Caco-2 (cell line): ENCODE results near the gene OXCT1. TPM values are rescaled to one million over a fixed set of nuclear protein-coding genes. Genes with fewer than 3 reads are reported as not detected.

Experiments used
- BruUV-seq: library from RNA; stranded (reverse); fragments of 400-500 nt; replicated peaks from 2 replicates; lab custom pipeline; 2021; lab: Mats Ljungman, UMichigan
- CTCF ChIA-PET: fragments of 300-600 bp; sonication (Branson Sonifier 250); formaldehyde crosslinking; loops from one replicate; lab custom pipeline; 2022; ENCODE audit warnings: antibody characterized with exemption; lab: Charles Lee
- POLR2A ChIA-PET: fragments of 300-600 bp; sonication (Branson Sonifier 250); formaldehyde crosslinking; loops from one replicate; lab custom pipeline; 2022; ENCODE audit warnings: antibody characterized with exemption; lab: Charles Lee
- DNase-seq, 2 experiments: peaks; one replicate each; pipeline versions ENCODE4 v3.0.0 to v3.0.0-alpha.2; 2020 to 2022
- H3K27me3 ChIP-seq: replicated peaks from 2 replicates; pipeline ENCODE4 v1.6.0; 2011; ENCODE audit warnings: low read length; ENCODE audit not compliant: control insufficient read depth, insufficient read depth
- H3K36me3 ChIP-seq: 2 replicates; pipeline ENCODE4 v1.5.1; 2011; ENCODE audit warnings: low read length; ENCODE audit not compliant: control insufficient read depth, insufficient read depth
- H3K4me1 ChIP-seq: fragments of 250-450 bp; sonication (Bioruptor Pico); 2 replicates; pipeline ENCODE4 v1.5.1; 2020; ENCODE audit warnings: mild to moderate bottlenecking
- H3K4me3 ChIP-seq: 2 replicates; pipeline ENCODE4 v1.5.1; 2011; ENCODE audit warnings: low read depth, mild to moderate bottlenecking, control low read depth, low read length
- H3K9me3 ChIP-seq: fragments of 250-450 bp; sonication (Bioruptor Pico); 2 replicates; pipeline ENCODE4 v1.5.1; 2020; ENCODE audit warnings: mild to moderate bottlenecking, moderate library complexity
- H3K27ac Mint-ChIP-seq: one replicate; pipeline ENCODE4 v1.8.0; 2022; ENCODE audit warnings: mixed read lengths; ENCODE audit not compliant: unreplicated experiment
- H3K27me3 Mint-ChIP-seq: one replicate; pipeline ENCODE4 v1.8.0; 2022; ENCODE audit warnings: mixed read lengths; ENCODE audit not compliant: insufficient read depth, unreplicated experiment
- H3K36me3 Mint-ChIP-seq: one replicate; pipeline ENCODE4 v1.8.0; 2022; ENCODE audit warnings: mild to moderate bottlenecking, mixed read lengths; ENCODE audit not compliant: insufficient read depth, unreplicated experiment
- H3K4me1 Mint-ChIP-seq: one replicate; pipeline ENCODE4 v1.8.0; 2022; ENCODE audit warnings: low read depth, mixed read lengths; ENCODE audit not compliant: unreplicated experiment
- H3K4me3 Mint-ChIP-seq: one replicate; pipeline ENCODE4 v1.8.0; 2022; ENCODE audit warnings: mild to moderate bottlenecking, moderate library complexity, mixed read lengths; ENCODE audit not compliant: unreplicated experiment
- H3K9me3 Mint-ChIP-seq: one replicate; pipeline ENCODE4 v1.8.0; 2022; ENCODE audit warnings: mixed read lengths; ENCODE audit not compliant: unreplicated experiment
- CTCF ChIP-seq, 2 experiments: fragments of 200-600 bp in 1 of 2; IDR thresholded peaks; 1 replicate in 1 of 2; 2 replicates in 1 of 2; pipeline versions ENCODE4 v1.5.1 to v1.8.0; 2011 to 2022; ENCODE audit warnings: antibody characterized with exemption in 1 of 2, control low read depth in 1 of 2, inconsistent platforms in 1 of 2, low read depth in 1 of 2, low read length in 1 of 2, mild to moderate bottlenecking in 1 of 2, moderate library complexity in 1 of 2; ENCODE audit not compliant: insufficient read depth in 1 of 2, severe bottlenecking in 1 of 2, unreplicated experiment in 1 of 2
- intact Hi-C: fragments of 100-400 bp; cut with micrococcal nuclease; formaldehyde crosslinking; loops from one replicate; pipeline ENCODE4 v1.10.0; 2022; ENCODE audit not compliant: unreplicated experiment
- total RNA-seq: library from RNA; stranded (reverse); gene quantifications from 2 replicates; pipeline ENCODE4 v1.2.3, GENCODE V29; 2022

Gene OXCT1
- total RNA-seq, 1 experiment from 2014 or later, result 22.5 TPM

GRCh38 chr5:41876678-41877077, 6.5 kb upstream of the OXCT1 start:
- peaks cover 6% of the 10 kb centered on the region; the same call in 1 of the 2 replicates for H3K4me1 ChIP-seq
- Mint-ChIP-seq H3K36me3 (no peaks in the 10 kb centered on the region), H3K4me1 (no peaks in the 10 kb centered on the region), H3K4me3 (no peak overlapping the region), H3K27ac (no peak overlapping the region), H3K9me3 (no peaks in the 10 kb centered on the region), H3K27me3 (no peaks in the 10 kb centered on the region)
- no peak overlapping the region for H3K4me3 ChIP-seq
- no peaks in the 10 kb centered on the region for H3K27me3 ChIP-seq
- ChIA-PET CTCF (no interaction called here), POLR2A (interaction anchor here (1.0 kb wide), 1 partner anchor 28 kb away, joined by 3 read pairs; the partner anchor contains the start of gene RIMOC1)
- TF ChIP-seq CTCF (IDR thresholded peaks at IDR 0.05; ENCODE audit: insufficient read depth in 1 of 2, low read depth in 1 of 2, low read length in 1 of 2, severe bottlenecking in 1 of 2, unreplicated experiment in 1 of 2), result no peak
- H3K9me3 ChIP-seq, result no peaks in the 10 kb centered on the region
- BruUV-seq, result no TSS peak
- no peaks in the 10 kb centered on the region for H3K36me3 ChIP-seq
- no peak for DNase-seq
- intact Hi-C loops, result no loop called here

- intact Hi-C loops, result no loop called here
Measured at GRCh38 chr5:41875121-41875520, 4.9 kb upstream of the OXCT1 start.

GRCh38 chr5:41874512-41875060, 4.4 kb upstream of the OXCT1 start:
- intact Hi-C loops, result no loop called here
- CTCF ChIA-PET, result interaction anchor here (1.4 kb wide), 1 partner anchor 183 kb away, joined by 3 read pairs; no protein-coding TSS in a partner anchor
- H3K4me1 Mint-ChIP-seq, result peaks cover 7% of the 10 kb centered on the region
- no peaks in the 10 kb centered on the region for H3K9me3 ChIP-seq
- POLR2A ChIA-PET, result interaction anchor here (0.6 kb wide), 1 partner anchor 1681 kb away, joined by 3 read pairs; no protein-coding TSS in a partner anchor
- H3K27ac Mint-ChIP-seq, result no peak overlapping the region
- H3K4me3 Mint-ChIP-seq, result no peak overlapping the region
- BruUV-seq, result no TSS peak
- DNase-seq, result no peak
- TF ChIP-seq CTCF (IDR thresholded peaks at IDR 0.05; ENCODE audit: insufficient read depth in 1 of 2, low read depth in 1 of 2, low read length in 1 of 2, severe bottlenecking in 1 of 2, unreplicated experiment in 1 of 2), result no peak
- H3K4me3 ChIP-seq, result no peak overlapping the region
- H3K4me1 ChIP-seq, result peaks cover 11% of the 10 kb centered on the region
- no peaks in the 10 kb centered on the region for H3K36me3 ChIP-seq
- H3K36me3 Mint-ChIP-seq, result no peaks in the 10 kb centered on the region
- no peaks in the 10 kb centered on the region for H3K9me3 Mint-ChIP-seq
- H3K27me3 ChIP-seq, result no peaks in the 10 kb centered on the region
- H3K27me3 Mint-ChIP-seq, result no peaks in the 10 kb centered on the region

More at GRCh38 chr5:41875121-41875520, 4.9 kb upstream of the OXCT1 start:
- Mint-ChIP-seq H3K4me3 (no peak overlapping the region), H3K27ac (no peak overlapping the region), H3K27me3 (no peaks in the 10 kb centered on the region), H3K36me3 (no peaks in the 10 kb centered on the region), H3K4me1 (peaks cover 7% of the 10 kb centered on the region), H3K9me3 (no peaks in the 10 kb centered on the region)
- Histone ChIP-seq H3K36me3 (no peaks in the 10 kb centered on the region), H3K4me1 (peaks cover 11% of the 10 kb centered on the region; the same call in 1 of the 2 replicates), H3K4me3 (no peak overlapping the region), H3K27me3 (no peaks in the 10 kb centered on the region), H3K9me3 (no peaks in the 10 kb centered on the region)
- BruUV-seq, result no TSS peak
- ChIA-PET CTCF (interaction anchor here (1.4 kb wide), 1 partner anchor 182 kb away, joined by 3 read pairs; no protein-coding TSS in a partner anchor), POLR2A (interaction anchor here (0.6 kb wide), 1 partner anchor 1681 kb away, joined by 3 read pairs; no protein-coding TSS in a partner anchor)
- no peak for DNase-seq
- no peak for TF ChIP-seq CTCF (IDR thresholded peaks at IDR 0.05; ENCODE audit: insufficient read depth in 1 of 2, low read depth in 1 of 2, low read length in 1 of 2, severe bottlenecking in 1 of 2, unreplicated experiment in 1 of 2)
